NCI-H1417 treated with DMSO at 0.1 percent for 48 hours (cell line): ENCODE measurements around the gene OSBPL3.
A peak's percentile ranks its signal among the peaks of the same experiment; 100 is the strongest.

Source experiments
- DNase-seq: peaks from one replicate; lab custom pipeline; 2025; lab: John Stamatoyannopoulos, UW

Gene OSBPL3

DNA sequence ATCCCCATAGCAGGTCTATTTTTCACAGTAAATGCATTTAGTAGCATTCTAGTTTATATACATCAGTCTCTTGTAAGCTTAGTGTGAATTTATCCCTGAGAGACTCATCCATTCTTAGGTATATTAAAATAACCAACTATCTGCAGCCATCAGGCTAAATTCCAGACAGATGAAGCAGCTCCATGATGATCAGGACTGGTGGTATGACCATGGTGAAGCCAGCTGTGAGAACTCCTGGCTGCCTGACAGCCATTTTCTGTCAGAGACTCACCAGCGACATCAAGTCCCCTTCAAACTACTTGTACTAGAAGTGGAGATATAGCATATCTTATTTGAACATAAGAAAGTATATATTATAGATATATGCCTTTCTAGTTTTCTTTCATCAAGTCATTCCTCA, 152.4 kb downstream of the OSBPL3 start:
- DNase-seq: no peak

DNA sequence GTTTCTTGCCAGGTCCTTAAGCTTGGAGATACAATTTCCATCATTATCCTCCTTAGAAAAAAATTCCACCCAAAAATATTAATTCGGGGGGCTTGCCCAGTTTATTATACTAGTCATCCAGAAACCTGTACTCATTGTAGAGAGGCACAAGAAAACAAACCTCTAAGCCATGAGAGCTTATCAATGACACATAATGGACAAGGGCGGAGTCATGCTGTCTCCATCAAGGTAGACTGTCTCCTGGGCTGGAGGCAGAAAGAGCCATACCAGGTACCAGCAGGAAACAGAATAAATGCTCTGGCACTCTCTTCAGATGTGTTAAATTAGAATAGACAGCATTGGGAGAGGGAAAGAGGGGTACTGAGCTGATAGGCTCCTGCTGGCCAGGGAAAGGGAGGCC, 153.0 kb downstream of the OSBPL3 start:
- DNase-seq: no peak

DNA sequence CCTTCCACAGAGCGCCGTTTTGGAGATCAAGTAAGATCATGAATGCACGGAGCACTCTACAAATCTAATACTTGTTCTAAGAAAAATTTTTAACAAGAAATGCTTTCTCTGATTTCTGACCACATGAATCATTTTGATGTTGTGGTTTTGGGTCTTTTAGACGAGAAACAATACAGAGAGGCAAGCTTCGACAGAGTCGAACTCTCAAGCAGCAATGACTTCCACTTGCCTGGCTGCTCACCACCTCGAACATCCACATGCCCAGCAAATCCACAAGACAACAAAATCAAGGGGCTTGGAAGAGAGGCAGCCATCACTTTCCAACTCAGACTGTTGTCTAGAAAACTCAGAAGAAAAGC, 153.3 kb downstream of the OSBPL3 start:
- DNase-seq: no peak

DNA sequence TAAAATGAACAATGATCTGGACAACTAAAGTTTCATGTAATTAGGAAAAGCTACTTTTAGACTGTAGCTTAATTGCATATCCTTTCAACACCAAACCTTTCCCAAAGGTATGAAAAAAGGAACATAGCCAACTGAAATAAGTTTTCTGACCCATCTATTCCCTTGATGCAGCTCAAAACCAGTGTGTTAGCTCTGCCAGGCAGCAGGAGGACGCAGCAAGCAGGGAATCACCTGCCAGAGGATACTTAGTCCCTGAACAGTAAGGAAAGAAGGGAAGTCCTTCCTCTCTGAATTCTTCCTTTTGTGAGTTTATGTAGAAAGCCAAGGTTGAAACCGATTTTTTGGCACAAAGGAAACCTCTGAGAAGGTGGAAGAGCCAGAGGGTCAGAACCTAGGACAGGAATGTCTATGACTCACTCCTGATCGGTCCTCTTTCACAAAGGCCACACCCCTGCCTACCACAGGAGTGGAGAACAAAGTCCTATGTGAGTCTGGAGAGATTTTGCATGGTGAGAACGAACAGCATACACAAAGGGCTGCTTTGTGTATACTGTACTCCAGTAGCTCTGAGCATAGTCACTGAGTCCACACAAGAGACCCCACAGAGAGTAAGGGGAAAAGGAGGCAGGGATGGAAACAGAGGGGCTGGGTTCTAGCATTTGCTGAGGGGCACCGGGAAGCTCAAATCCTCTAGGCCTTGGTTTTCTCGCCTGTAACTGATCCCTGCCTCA, 153.9 kb downstream of the OSBPL3 start:
- DNase-seq: no peak

DNA sequence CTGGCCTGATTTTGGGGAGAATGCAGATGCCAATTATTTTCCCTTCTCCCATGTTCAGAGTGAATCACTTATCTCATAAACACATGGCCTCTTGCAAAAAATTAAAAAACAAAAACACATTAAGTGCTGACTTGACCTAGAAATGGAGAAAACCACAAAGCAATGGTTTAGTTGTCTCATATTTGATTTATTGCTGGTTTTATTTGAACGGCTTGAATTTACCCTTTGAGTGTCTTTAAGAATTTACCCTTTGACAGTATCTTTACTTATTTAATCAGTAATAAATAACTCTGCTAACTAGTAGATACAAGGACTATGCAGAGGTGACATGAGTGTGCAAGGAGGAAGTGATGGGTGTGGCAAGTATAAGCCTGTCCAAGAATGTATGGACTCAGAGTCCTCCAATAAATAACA, 154.6 kb downstream of the OSBPL3 start:
- DNase-seq: no peak

DNA sequence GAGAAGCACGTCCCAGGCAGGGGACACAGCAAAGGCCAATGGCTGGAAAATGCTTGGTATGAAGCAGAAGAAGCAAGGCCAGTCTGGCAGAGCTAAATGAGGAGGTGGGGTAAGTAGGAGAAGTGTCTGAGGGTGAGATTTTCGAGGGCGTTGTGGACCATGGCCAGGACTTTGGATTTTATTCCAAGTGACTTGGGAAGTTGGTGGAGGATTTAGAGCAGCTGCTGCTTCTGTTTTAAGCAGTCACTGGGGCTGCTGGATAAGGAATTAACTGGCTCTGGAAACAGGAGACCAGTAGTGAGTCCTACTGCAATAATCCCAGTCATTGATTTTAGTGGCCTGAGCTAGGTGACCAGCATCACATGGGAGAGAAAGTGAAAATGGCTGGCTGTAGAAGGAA, 155.1 kb downstream of the OSBPL3 start:
- DNase-seq: no peak

DNA sequence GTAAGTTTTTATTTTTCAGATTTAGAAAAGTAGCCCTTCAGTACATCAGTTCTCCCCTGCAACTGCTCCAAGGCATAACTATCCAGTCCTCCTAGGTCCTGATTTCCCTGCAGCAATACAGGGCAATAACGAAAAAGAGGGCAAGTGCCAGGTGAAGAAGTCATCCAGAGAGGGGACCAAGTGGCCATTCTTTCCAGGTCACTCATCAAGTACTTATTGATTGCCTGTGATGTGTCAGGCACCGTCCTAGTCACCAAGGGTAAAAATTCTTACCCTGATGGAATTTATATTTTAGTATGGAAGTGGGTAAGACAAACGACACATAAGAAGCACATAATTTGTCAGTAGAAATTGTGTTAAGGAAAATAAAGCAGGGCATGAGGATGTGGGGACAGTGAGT, 155.6 kb downstream of the OSBPL3 start:
- no peak for DNase-seq

DNA sequence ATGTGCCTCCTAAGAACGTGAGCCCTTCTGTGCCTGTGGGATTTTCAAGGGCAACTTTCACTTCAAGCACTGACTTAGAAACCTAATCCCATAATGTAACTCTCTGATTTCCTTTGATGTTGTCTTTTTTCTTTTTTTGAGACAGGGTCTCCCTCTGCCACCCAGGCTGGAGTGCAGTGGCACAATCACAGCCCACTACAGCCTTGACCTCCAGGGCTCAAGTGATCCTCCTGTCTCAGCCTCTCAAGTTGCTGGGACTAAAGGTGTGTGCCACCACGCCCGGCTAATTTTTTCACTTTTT, 158.3 kb downstream of the OSBPL3 start:
- DNase-seq: no peak

DNA sequence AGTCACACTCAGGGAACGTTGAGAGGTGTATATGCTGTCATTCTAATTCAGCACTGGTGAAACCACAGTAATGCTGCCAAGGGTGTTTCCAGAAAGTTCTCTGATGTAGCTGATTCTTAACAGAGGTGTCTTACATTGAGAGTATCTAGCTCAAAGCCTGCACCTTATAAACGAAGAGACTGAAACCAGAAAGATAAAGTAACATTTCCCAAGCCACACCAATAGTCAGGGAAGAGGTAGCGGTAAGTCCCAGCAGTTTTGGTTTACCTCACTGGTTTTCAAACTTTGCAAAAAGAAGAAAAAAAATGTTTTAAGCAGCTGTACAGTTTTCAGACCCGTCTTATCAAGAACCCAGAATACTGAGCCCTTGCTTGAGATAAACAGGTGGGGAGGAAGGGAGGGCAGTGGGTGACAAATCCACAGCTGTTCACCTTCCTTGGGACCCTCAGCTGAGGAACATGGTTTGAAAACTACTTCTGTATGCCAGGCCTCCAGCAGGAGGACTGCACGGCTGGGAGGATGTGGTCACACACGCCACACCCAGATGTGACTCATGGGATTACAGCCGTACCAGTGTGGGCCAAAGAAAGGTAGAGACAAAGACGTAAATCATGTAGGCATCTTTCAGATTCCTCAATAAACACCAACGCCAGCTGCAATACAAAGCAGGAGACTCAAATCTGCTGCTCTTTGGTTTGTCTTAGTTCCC, 158.8 kb downstream of the OSBPL3 start:
- DNase-seq: no peak

DNA sequence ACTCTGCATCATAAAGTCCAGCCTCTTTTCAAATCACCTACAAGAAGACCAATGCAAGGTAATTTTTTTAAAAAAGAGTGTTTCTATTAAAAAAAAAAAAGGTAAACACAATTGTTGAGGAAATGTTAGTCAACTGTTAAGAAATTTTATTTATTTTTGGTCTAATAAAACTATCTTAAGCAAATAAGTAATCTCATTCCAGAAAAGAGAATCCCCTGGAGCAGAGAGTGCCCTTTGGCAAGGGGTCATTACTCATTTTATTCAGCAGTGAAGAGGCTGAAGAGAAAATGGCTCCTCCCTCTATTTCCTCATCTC, 159.3 kb downstream of the OSBPL3 start:
- no peak for DNase-seq

DNA sequence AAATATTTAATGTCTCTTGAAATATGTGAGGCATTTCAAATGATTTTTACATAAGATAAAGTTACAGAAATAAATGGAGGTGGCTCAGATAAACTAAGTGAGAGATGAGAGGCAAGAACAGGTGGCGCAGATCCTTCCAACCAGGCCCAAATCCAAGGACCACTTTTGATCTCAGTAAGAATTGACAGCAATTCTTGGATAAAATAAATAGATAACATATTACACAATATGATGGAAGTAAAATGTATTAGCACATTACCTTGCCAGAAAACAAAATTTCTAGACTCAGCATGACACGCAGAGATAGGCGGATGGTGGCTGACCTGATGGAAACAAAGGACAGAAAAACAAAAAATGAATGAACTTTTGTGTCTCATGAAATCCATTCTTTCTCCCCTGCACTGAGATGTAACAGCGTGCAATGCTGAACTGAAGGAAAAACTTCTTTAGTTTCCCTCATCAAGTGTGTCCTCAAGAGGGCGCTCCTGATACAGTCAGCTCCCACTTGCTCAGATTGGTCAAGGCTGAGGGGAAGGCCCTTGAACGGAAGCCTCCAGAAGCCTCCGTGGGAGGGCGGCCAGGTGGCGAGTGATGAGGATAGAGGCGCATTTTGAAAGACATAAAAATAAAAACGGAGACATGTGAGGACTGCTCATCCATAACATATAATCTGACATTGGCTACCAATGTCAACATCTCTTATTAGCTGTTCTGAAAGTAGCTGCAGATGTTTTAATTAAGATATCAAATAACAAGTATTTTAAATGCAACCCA, 159.9 kb downstream of the OSBPL3 start:
- peak; percentile 77 for DNase-seq

DNA sequence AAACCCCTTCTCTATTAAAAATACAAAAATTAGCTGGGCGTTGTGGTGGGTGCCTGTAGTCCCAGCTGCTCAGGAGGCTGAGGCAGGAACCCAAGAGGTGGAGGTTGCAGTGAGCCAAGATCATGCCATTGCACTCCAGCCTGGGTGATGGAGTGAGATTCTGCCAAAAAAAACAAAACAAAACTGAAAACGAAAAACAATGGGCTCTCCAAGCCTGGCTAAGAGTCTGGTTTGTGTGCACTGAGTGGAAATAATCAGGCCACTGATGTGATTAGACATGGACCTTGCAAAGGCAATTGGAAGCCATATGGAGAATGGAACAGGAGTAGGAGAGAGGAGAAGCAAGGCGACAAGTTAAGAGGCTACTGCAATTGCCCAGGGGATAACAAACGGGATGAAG, 162.6 kb downstream of the OSBPL3 start:
- DNase-seq: no peak

DNA sequence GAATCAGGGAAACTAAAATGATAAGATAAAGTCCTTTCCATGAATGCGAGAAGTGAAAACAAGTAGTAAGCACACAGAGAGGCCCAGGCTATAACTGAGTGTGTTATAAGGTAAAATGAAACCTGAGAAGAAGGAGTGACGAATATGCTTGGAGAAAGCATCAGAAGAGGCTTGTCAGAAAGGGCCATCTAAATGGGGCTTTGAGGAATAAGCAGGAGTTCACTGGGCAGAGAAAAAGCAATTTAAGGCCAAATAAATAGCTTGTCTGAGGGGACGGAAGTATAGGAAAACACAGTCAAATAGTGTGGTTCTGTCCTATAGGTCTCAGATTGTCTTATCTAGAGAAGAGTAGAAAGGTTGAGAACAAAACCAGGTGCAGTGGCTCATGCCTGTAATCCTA, 163.1 kb downstream of the OSBPL3 start:
- DNase-seq: no peak

DNA sequence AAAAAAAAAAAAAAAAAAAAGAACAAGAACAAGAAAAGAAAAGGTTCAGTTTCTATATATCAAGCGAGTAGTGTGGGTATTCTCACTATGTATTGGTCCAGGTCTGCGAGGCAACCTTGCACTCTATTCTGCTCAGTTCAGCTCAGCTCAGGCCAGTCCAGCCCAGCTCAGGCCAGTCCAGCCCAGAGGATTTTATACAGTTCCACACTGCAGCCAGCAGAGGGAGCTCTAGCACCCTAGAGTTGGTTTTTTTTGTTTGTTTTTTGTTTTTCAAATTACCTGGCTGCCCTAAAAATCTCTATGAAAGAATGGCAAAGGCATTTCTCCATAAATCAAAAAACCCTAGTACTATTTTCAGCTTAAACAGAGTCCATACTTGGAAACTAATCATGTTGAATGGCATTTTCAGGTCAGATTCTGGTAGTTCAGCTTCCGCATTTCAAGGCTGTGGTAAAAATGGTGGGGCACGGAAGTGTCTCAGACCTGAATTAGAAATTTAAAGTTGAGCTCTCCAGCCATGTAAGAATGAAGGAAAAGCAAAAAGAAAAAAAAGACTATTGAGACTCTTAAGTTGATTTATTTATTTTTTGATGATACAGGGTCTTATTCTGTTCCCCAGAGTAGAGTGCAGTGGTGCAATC, 167.6 kb downstream of the OSBPL3 start:
- no peak for DNase-seq

DNA sequence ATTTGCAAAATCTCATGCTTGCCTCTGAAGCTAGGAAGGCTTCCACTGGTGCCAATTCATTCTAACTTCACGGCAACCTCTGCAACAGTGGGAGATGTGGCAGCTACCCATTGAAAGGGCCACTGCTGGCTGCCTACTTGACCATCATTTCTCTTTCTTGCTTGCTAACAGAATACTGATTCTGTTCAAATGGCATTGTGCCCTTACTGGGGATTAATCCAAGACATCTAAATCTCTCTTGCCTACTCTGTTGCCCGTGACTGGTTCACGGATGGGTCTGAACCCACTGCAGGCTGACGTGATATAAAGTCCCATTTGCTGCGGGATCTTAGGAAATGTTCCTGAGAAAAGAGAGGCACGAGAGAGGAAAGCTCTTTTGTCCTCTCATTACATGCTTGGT, 171.5 kb downstream of the OSBPL3 start:
- DNase-seq: no peak

DNA sequence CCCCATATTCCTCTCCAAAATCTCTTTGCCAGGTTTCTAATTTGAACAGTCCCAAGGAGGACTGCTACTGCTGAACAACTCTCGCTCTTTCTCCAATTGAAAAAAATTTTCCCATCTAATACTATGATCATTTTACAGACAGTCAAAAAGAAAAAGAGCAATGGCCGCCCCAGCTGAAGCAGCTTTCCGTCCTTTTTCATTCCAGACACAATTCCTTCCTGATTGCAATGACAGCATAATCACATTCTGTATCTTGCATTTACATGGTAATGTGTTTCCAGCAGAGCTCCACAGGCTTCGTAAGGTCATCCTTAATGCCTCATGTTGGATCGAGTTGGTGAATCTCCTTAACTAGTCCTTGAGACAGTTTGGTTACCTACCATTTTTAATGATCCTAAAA, 177.7 kb downstream of the OSBPL3 start:
- DNase-seq: no peak

DNA sequence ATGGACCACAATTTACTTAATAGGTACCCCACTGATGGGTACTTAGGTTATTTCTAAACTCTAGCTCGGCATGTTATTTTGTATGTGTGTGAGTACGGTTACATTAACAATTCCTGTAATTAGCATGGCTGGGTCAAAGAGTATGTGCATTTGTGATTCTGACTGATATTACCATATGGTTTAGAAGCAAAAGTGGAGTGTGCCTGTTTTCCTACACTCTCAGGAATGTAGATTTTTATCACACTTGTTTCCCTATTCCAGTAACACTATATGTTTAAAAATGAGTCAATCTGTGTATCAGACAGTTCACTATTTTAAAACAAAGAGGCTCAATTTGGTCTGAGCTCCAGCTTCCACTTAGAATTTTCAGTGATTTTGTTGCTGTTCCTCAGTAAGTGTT, 178.1 kb downstream of the OSBPL3 start:
- DNase-seq: no peak

DNA sequence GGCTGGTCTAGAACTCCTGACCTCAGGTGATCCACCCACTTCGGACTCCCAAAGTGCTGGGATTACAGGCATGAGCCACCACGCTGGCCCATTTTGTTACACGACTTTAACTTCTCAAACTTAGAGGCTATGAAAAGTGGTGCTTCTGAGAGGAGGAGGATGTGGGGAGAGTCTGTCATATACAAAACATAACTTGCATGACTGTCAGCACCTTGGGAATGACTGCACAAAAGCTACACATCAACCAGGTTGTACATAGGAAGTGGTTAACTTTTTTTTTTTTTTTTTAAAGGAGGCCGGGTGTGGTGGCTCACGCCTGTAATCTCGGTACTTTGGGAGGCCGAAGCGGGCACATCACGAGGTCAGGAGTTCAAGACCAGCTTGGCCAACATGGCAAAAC, 179.3 kb downstream of the OSBPL3 start:
- no peak for DNase-seq

DNA sequence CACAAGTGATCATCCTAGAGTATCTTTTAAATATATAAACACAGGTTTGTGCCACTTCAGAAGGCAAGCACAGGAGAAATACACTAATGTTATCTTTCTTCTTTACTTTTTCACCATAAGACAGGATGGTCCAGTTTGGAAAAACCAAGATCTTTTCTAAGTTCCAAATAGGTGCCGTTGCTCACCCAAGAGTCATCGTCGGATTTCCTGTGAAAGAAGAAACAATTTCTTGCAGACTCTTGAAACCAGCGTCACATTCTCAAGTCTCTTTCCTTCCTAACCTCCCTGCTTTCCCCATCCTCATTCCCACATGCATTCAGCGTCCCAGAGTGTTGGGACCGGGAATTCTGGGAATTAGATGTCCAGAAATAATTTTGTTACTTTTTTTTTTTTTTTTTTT, 179.9 kb downstream of the OSBPL3 start:
- no peak for DNase-seq

DNA sequence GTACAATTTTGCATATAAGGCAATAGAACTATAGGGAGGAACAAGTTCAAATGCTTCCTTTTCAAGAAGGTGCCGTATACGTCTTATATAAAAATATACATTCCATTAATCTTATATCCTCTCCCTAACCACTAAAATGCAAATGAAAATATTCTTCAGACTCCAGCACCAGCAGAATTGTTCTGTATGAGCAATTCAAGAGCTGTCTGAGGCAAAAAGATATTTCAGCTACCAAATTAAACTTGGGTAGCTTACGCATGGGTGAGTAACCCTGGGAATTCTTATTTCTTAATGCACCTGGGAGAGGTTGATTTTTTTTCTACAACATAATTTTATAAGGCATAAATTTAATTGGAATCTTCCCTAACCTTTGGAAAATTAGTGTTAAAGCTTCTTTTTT, 180.5 kb downstream of the OSBPL3 start:
- DNase-seq: no peak

DNA sequence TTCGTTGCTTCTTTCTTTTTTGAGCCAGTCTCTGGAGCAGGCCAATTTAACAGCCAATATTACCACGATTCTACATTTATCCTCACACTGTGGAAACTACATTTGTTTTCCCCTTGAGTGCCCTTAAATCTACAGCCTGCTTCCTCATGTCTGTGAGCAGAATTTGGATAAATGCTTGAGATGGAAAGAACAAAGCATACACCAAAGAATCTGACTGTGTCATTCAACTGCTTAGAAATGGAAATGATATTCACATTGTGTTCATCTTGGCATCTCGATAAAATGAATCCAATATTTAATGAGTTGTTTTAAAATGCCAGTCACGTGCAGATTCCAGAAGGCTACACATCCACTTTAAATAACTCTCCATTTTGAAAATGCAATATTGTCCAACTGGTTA, 181.7 kb downstream of the OSBPL3 start:
- DNase-seq: no peak

DNA sequence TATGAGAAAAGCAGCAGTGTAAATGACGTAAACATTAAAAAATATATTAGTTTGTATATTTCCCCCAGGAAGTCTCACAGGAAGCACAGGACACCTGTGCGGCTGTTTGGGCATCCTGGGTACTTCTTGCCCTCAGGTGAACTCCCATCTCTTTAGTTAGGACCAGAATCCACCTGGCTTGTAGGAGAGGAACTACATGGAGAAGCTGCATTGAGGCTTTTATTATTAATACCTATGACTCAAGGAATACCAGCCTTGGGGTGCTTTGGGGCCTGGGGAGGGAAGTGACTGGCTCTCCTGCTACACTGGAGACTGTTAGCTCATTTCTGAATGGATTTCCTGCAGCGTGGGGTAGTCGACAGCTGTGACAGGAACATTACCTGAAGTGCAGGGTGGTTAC, 182.7 kb downstream of the OSBPL3 start:
- no peak for DNase-seq

DNA sequence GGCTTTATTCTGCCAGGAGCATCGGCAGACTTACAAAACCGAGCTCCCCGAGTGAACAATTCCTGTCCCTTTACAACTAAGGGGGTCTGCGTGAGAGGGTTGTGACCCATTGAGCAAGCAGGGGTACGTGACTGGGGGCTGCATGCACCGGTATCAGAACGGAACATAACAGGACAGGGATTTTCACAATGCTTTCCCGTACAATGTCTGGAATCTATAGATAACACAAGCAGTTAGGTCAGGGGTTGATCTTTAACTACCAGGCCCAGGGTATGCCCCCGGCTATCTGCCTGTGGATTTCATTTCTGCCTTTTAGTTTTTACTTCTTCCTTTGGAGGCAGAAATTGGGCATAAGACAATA, 184.6 kb downstream of the OSBPL3 start:
- DNase-seq: no peak
